ENCODE measurements around the gene TREH. TPM values are rescaled to one million over a fixed set of nuclear protein-coding genes. Genes with fewer than 3 reads are reported as not detected.

The TREH gene
- total RNA-seq, 4 donors from 2014 or later, result not detected

DNA sequence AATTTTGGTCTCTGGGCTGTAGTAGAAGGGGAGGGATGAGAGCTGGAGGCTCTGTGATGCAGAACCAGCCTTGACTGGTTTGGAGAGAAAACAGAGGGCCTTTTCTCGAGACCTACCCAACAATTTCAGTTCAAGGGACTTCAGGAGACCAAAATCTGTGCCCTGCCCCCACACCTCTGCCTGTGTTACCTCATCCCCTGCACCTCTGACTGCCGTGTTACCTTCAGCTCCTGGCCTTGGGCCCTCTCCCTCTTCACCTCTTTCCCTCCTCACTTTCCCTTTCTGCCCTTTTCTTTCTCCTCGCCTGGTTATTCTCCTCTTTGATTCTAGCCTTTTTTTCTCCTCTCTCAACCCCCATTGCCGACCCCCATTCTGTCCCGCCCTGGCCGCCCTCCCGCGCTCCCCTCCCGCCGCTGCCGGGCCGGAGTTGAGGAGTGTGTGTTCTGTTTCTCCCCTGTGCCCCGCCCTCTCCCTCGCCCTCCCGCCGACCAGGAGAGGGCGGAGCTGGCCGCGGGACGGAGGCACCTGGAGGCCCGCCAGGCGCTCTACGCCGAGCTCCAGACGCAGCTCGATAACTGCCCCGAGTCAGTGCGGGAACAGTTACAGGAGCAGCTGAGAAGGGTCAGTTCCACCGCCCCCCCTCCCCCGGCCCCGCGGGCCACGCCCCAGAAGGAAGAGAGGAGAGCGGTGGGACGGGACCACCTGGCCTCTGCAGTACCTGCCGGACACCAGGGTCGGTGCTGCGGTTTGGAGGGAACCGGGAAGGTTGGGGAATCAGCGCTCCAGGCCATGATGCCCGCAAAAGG is 44.8 kb downstream of the TREH start:
- H3K36me3 ChIP-seq, result peaks cover 0 to 91% (median 7%) of the 10 kb centered on the region in 3 donors
- H3K9me3 ChIP-seq, result no peaks in the 10 kb centered on the region
- WGBS, 2 donors, result 13 to 23% methylated on average over 38 to 40 of the region's 41 CpGs
- H3K4me3 ChIP-seq, result peak overlapping the region in 2 of 4 donors; percentile 10 to 18
- no peaks in the 10 kb centered on the region for H3K27me3 ChIP-seq
- H3K27ac ChIP-seq, result peak overlapping the region; percentile 57 to 89 (median 82)
- H3K4me1 ChIP-seq, result peaks cover 4 to 75% (median 37%) of the 10 kb centered on the region in 4 donors
- no peak for TF ChIP-seq POLR2A (IDR thresholded peaks at IDR 0.05)
- TF ChIP-seq EP300 (IDR thresholded peaks at IDR 0.05), result peak in 1 of 2 donors; percentile 59
- TF ChIP-seq, protein P1, sequence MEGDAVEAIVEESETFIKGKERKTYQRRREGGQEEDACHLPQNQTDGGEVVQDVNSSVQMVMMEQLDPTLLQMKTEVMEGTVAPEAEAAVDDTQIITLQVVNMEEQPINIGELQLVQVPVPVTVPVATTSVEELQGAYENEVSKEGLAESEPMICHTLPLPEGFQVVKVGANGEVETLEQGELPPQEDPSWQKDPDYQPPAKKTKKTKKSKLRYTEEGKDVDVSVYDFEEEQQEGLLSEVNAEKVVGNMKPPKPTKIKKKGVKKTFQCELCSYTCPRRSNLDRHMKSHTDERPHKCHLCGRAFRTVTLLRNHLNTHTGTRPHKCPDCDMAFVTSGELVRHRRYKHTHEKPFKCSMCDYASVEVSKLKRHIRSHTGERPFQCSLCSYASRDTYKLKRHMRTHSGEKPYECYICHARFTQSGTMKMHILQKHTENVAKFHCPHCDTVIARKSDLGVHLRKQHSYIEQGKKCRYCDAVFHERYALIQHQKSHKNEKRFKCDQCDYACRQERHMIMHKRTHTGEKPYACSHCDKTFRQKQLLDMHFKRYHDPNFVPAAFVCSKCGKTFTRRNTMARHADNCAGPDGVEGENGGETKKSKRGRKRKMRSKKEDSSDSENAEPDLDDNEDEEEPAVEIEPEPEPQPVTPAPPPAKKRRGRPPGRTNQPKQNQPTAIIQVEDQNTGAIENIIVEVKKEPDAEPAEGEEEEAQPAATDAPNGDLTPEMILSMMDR (IDR thresholded peaks at IDR 0.05), result peak in 3 of 5 experiments; percentile 21 to 45 (median 42)
- DNase-seq (ENCODE audit: low spot score in 2 of 2), result peak; percentile 60 to 69

DNA sequence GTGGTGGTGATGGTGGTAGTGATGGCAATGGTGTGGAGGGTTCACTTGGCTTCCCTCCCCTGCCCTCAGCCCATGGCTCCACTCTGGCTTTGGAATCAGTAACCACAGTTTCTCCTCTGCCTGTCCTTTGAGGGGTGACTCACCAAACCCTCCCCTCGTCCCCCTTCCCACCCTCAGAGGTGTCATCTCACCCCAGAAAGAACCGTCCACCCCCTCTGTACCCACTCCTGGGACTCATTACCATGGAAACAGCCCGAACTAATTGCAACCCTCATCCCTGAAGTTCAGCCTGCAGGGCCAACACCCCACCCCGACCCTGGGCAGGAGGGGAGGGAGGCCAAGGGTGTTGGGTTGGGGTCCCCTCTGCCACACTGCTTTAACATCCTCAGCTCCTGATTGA is 45.5 kb downstream of the TREH start:
- WGBS, 2 donors, result 17 to 36% methylated on average over 4 of the region's 4 CpGs
- peaks cover 0 to 91% (median 7%) of the 10 kb centered on the region in 3 donors for H3K36me3 ChIP-seq
- H3K9me3 ChIP-seq, result no peaks in the 10 kb centered on the region
- TF ChIP-seq POLR2A (IDR thresholded peaks at IDR 0.05) (no peak), EP300 (IDR thresholded peaks at IDR 0.05) (no peak)
- TF ChIP-seq, protein P1 (IDR thresholded peaks at IDR 0.05), result no peak
- peak overlapping the region; percentile 57 to 89 (median 82) for H3K27ac ChIP-seq
- no peak overlapping the region for H3K4me3 ChIP-seq
- peaks cover 4 to 81% (median 39%) of the 10 kb centered on the region in 4 donors for H3K4me1 ChIP-seq
- DNase-seq (ENCODE audit: low spot score in 2 of 2), result no peak
- H3K27me3 ChIP-seq, result no peaks in the 10 kb centered on the region

DNA sequence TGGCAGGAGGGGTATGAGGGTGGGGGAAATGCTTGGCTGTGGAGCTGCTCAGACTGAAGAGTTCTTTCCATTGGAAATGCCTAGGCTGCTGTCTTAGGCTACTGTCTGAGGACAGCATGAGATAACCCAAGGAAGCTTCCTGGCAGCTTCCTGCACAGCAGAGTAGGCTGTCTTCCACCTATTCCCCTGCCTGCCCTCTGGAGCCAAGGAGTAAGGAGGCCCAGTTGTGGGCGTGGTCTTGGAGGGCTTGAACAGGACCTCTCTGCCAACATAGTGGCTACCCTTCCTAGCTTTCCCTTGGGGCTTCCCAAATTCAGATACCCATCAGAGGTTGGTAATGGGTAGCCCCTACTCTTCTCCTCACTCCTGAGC is 46.1 kb downstream of the TREH start:
- DNase-seq (ENCODE audit: low spot score in 2 of 2), result no peak
- Histone ChIP-seq H3K4me3 (no peak overlapping the region), H3K9me3 (no peaks in the 10 kb centered on the region), H3K27me3 (no peaks in the 10 kb centered on the region), H3K36me3 (peaks cover 0 to 91% (median 7%) of the 10 kb centered on the region in 3 donors), H3K4me1 (peaks cover 4 to 88% (median 39%) of the 10 kb centered on the region in 4 donors), H3K27ac (peak overlapping the region; percentile 57 to 89 (median 82))
- WGBS, 2 donors, result 33 to 75% methylated on average over 1 of the region's 1 CpG
- no peak for TF ChIP-seq POLR2A (IDR thresholded peaks at IDR 0.05)
- no peak for TF ChIP-seq EP300 (IDR thresholded peaks at IDR 0.05)
- TF ChIP-seq, protein P1 (IDR thresholded peaks at IDR 0.05), result no peak

DNA sequence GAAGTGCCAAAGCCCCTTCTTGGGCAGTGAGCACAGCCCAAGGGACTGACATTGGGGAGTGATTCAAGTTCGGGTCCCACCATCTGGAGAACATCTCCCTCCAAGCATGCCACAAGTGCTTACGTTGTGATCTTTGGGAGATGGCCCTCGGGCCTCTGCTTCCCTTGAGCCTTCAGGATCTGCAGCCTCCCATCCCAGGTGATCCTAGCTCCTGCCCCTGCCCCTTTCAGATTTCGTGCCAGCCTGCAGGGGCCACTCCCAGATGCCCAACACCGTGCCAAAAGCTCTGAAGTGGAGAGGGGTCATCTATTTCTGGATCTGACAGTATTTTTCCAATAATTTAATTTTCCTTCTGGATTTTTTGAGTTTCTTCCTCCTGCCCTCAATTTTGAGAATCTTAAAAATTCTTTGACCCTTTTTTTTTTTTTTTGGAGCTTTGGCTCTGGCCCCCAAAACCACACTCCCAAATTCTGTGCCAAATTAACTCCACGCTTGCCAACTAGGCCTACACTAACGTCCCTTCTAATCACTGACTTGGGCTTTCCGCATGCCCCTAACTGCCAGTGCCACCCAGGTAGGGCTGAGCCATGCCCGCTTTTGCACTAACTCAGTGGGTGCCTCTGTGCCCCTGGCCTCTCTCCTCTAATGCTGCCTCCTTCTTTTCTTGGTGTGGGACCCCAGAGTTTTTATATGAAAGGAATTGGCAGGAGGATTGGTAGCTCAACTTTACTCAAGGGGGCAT is 46.7 kb downstream of the TREH start:
- H3K27me3 ChIP-seq, result no peaks in the 10 kb centered on the region
- TF ChIP-seq POLR2A (IDR thresholded peaks at IDR 0.05), result no peak
- TF ChIP-seq, protein P1 (IDR thresholded peaks at IDR 0.05), result no peak
- no peak for TF ChIP-seq EP300 (IDR thresholded peaks at IDR 0.05)
- no peak for DNase-seq (ENCODE audit: low spot score in 2 of 2)
- H3K4me1 ChIP-seq, result peaks cover 4 to 94% (median 39%) of the 10 kb centered on the region in 4 donors
- 59 to 64% methylated on average over 9 of the region's 9 CpGs for WGBS, 2 donors
- no peaks in the 10 kb centered on the region for H3K9me3 ChIP-seq
- no peak overlapping the region for H3K4me3 ChIP-seq
- H3K27ac ChIP-seq, result peak overlapping the region in 3 of 4 donors; percentile 57 to 89 (median 88)
- H3K36me3 ChIP-seq, result peaks cover 0 to 91% (median 7%) of the 10 kb centered on the region in 3 donors
